ENCODE results near the gene CIROP. TPM values are rescaled to one million over a fixed set of nuclear protein-coding genes. Genes with fewer than 3 reads are reported as not detected.

CIROP gene
- total RNA-seq, 1 experiment from 2014 or later, result not detected

DNA sequence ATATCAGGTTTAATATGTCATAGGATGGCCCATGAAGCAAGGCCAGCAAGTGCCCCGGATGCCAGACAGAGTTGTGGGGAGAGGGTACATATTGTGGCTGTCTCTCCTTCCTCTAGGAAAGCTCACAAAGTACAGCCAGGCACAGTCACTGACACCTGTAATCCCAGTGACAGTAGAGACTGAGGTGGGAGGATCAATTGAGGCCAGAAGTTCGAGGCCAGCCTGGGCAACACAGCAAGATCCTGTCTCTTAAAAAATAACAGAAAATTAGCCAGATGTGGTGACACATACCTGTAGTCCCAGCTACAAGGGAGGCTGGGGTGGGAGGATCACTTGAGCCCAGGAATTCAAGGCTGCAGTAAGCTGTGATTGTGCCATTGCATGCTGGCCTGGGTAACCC, 46.6 kb upstream of the CIROP start:
- Histone ChIP-seq H3T11ph (ENCODE audit: low read length) (no peak overlapping the region), H3K14ac (ENCODE audit: insufficient read depth, low read length) (no peak overlapping the region), H3K4me2 (ENCODE audit: insufficient read depth, insufficient read length, low read length) (no peak overlapping the region), H3K4ac (ENCODE audit: low read depth, low read length) (no peak overlapping the region), H2BK15ac (ENCODE audit: low read depth, low read length) (no peak overlapping the region), H3K79me2 (ENCODE audit: insufficient read depth, low read length) (no peaks in the 10 kb centered on the region; the same call in 1 of the 2 replicates), H2BK20ac (ENCODE audit: low read depth, low read length, poor library complexity, severe bottlenecking) (no peak overlapping the region), H2AK5ac (ENCODE audit: insufficient read length, low read length) (no peak overlapping the region), H3K9me3 (ENCODE audit: control insufficient read depth, low read depth, low read length) (no peaks in the 10 kb centered on the region), H4K20me1 (ENCODE audit: control insufficient read depth, insufficient read depth, insufficient read length) (no peaks in the 10 kb centered on the region), H3K79me1 (ENCODE audit: insufficient read depth, low read depth, low read length, poor library complexity, severe bottlenecking) (no peaks in the 10 kb centered on the region), H2BK12ac (ENCODE audit: insufficient read length, low read depth, low read length) (no peak overlapping the region), H2BK120ac (ENCODE audit: low read depth, low read length, poor library complexity, severe bottlenecking) (no peak overlapping the region), H3K56ac (ENCODE audit: insufficient read length, low read depth, low read length) (no peak overlapping the region), H4K5ac (ENCODE audit: insufficient read length, low read depth, low read length) (no peak overlapping the region), H3K23me2 (ENCODE audit: insufficient read length, low read depth, low read length, poor library complexity, severe bottlenecking) (no peaks in the 10 kb centered on the region), H2BK5ac (ENCODE audit: insufficient read length, low read length) (no peak overlapping the region), H2AFZ (ENCODE audit: low read length) (no peak overlapping the region), H3K18ac (ENCODE audit: insufficient read length, low read depth, low read length) (no peak overlapping the region), H3K23ac (ENCODE audit: insufficient read length, low read depth, low read length) (no peak overlapping the region), H3K9ac (ENCODE audit: extremely low read depth, insufficient read length, low read length) (no peak overlapping the region), H4K8ac (replicated peaks; ENCODE audit: insufficient read length, low read depth, low read length) (no peak overlapping the region), H3K27me3 (ENCODE audit: insufficient read depth, low read length) (no peaks in the 10 kb centered on the region), H4K91ac (ENCODE audit: insufficient read length, low read depth, low read length) (no peak overlapping the region), H3K27ac (ENCODE audit: insufficient read length, low read depth, low read length) (no peak overlapping the region), H3K4me1 (ENCODE audit: insufficient read depth, low read length) (peaks cover 3% of the 10 kb centered on the region; the same call in 1 of the 2 replicates)
- Mint-ChIP-seq H3K27me3 (ENCODE audit: low read depth) (no peaks in the 10 kb centered on the region; the same call in 1 of the 2 replicates), H3K27ac (no peak overlapping the region; a peak in 1 of 7 replicates), H3K4me3 (no peak overlapping the region), H3K9me3 (peaks cover 0 to 2% of the 10 kb centered on the region in 2 experiments; a peak in 2 of 5 replicates), H3K36me3 (ENCODE audit: insufficient read depth in 1 of 3, low read depth in 3 of 3) (peaks cover 34 to 38% (median 38%) of the 10 kb centered on the region in 3 experiments), H3K4me1 (peaks cover 16 to 33% of the 10 kb centered on the region in 2 experiments)
- TF ChIP-seq, protein P1, sequence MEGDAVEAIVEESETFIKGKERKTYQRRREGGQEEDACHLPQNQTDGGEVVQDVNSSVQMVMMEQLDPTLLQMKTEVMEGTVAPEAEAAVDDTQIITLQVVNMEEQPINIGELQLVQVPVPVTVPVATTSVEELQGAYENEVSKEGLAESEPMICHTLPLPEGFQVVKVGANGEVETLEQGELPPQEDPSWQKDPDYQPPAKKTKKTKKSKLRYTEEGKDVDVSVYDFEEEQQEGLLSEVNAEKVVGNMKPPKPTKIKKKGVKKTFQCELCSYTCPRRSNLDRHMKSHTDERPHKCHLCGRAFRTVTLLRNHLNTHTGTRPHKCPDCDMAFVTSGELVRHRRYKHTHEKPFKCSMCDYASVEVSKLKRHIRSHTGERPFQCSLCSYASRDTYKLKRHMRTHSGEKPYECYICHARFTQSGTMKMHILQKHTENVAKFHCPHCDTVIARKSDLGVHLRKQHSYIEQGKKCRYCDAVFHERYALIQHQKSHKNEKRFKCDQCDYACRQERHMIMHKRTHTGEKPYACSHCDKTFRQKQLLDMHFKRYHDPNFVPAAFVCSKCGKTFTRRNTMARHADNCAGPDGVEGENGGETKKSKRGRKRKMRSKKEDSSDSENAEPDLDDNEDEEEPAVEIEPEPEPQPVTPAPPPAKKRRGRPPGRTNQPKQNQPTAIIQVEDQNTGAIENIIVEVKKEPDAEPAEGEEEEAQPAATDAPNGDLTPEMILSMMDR (conservative IDR thresholded peaks at IDR 0.05), result no peak
- DNase-seq, result no peak
- WGBS (ENCODE audit: extremely low coverage, insufficient read length, low lambda C conversion rate), result no CpG with 5 or more reads among the region's 2 CpGs

All from H9 (cell line).